MM.1S (cell line): ENCODE data around the gene CAV3.

Experiments
- CTCF ChIP-seq: fragments of 300-600 bp; sonication (generic); IDR thresholded peaks from 2 replicates; pipeline ENCODE4 v1.5.1; 2016; ENCODE audit warnings: antibody characterized with exemption, low read length, mixed read lengths
- EZH2 ChIP-seq: fragments of 300-600 bp; sonication (generic); optimal IDR thresholded peaks from 2 replicates; pipeline ENCODE3; 2017; ENCODE audit warnings: low read depth, mild to moderate bottlenecking, antibody characterized with exemption, low read length, mixed read lengths
- EZH2phosphoT487 ChIP-seq: fragments of 300-600 bp; sonication (generic); IDR thresholded peaks from 2 replicates; pipeline ENCODE4 v1.6.1; 2018; ENCODE audit warnings: antibody characterized with exemption, low read length

- no peak for TF ChIP-seq CTCF
- TF ChIP-seq EZH2: no peak
- TF ChIP-seq EZH2phosphoT487: no peak
These were observed 46.7 kb downstream of the CAV3 start for GRCh38 chr3:8780279-8780678.
